GM18499 (cell line): ENCODE data around the gene UPP1.
A peak's percentile ranks its signal among the peaks of the same experiment; 100 is the strongest.

Source experiments
- ATAC-seq: cut with Tn5 transposase; IDR thresholded peaks from one replicate; pipeline ENCODE4 v1.9.1; 2021; ENCODE audit warnings: moderate number of reproducible peaks; ENCODE audit not compliant: insufficient read depth, unreplicated experiment

The UPP1 gene

DNA sequence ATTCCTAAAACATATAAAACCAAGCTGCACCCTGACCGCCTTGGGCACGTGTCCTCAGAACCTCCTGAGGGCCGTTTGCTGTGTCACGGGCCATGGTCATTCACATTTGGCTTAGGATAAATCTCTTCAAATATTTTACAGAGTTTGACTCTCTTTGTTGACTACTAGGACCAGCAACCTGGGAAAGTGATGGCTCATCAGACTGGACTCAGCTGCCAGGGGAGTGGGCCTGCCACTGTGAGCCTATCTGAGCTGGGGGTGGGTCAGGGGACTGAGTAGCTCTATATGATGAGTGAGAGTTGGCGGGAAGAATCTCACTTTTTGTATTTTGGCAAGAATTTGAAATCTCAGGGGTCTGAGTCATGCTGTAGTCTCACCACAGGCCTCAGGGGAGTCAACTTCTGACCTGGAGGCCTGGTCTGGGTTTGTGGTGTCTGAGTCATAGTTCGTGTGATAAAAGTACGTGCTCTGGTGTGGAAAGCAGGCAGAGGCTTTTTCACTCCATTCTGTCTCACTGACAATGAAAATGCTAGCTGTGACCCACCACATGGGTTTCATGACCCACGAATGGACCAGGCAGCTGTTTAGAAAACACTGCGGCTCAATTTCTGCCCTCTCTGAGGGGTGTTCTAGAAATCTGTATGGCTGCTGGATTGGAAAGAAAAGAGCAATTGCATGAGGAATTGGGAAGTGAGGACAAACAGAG lies 4.2 kb upstream of the UPP1 start:
- peak; percentile 63 for ATAC-seq

DNA sequence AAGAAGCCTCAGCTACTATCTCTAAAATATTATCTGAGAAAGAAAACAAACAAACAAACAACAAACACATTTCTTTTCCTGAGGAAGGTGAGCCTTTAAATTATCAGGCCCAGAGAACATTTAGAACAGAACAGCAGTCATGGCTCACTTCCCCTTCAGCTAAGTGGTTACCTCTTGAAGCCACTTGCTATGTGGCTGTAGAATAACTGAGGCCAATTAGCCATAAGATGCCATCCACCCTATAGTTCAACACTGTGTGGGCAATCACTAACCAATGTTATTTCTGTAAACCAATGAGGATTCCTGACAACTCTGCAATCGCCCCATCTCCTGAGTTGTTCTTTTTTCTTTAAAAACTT lies 3.7 kb upstream of the UPP1 start:
- ATAC-seq, result no peak

DNA sequence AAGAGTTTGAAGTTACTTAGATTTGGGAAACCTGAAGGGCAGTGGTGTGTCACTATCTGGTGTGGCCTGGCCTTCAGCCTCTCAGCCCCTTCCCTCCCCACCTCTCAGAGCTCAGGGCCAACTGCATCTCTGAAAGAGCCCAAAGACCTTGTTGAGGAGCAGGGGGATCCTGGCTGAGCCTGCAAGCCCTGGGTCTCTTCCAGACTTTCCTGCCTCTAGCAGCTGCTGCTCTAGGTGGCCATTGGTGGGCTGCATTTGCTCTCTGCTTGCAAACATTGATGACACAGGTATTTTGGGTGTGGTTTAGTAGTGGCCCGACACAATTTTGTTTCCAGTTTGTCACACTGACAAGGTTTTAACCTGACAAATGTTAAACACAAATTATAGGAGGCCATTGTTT lies 3.1 kb upstream of the UPP1 start:
- ATAC-seq, result no peak

DNA sequence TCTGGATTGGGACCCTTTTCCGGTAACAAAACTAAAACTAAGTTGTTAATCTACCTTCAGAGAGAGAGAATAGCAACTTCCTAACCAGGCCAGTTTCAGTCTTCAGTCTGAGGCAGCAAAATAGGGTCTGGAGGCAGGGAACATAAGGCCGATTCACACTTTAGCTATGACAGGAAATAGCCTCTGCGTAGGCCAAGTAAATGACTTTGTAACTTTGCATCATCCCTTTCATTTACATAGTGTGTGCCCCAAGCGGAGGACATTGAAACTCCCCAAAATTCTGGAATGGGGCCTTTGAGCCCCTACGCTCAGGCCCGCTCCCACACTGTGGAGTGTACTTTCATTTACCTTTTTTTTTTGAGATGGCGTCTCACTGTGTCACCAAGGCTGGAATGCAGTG lies 1.7 kb upstream of the UPP1 start:
- ATAC-seq, result peak; percentile 18

DNA sequence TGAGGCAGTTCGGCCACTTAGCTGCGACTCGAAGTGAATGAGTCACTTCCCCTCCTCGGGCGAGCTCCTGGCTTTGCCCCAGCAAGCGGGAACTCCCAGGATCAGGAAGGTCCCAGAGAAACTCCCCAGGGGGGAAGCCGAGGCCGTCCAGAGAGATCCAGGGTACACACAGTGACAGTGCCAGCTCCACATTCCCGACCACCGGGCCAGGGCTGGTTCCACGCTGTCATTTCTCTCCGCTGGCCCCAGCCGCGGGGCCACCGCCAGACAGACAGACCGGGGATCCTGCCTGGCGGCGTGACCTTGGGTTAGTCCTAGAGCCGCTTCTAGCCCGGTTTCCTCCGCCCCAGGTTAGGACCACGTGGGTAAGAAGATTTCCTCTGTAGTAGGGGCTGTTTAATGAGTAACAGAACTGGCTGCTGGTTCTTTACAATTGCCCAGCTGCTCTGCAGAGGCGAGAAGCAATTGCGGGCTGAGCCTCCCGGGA lies 463 bp upstream of the UPP1 start:
- ATAC-seq, result peak; percentile 39

DNA sequence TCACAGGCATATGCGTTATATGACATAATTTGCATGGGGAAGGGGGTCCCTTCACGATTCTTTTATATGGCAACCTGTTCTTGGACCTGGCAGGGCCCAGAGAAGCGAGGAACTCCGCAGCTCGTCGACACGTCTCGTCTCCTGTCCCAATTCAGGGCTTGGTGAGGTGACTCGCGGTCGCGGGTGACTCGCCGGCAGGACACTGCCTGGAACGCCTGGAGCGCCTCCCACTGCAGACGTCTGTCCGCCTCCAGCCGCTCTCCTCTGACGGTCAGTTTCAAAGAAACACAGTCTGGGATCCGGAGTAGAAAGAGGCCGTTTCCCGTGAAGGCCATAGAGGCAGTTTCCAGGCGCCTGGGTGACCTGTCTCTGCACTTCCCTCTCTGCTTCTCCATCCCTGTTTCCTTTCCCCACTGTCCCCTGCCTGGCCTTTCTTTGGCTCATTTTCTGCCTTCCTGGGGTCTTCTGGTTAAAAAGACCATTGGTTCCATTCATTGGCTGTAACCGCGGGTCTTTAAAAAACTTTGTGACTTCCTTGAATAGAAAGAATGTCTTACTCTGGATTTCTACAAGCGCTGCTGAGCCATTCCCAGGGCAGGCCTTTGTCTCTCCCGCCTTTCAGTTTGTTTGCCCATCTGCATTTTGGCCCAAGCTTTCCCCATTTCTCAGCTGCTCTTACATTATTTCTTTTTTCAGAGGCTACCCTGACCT lies 1.2 kb downstream of the UPP1 start:
- no peak for ATAC-seq

DNA sequence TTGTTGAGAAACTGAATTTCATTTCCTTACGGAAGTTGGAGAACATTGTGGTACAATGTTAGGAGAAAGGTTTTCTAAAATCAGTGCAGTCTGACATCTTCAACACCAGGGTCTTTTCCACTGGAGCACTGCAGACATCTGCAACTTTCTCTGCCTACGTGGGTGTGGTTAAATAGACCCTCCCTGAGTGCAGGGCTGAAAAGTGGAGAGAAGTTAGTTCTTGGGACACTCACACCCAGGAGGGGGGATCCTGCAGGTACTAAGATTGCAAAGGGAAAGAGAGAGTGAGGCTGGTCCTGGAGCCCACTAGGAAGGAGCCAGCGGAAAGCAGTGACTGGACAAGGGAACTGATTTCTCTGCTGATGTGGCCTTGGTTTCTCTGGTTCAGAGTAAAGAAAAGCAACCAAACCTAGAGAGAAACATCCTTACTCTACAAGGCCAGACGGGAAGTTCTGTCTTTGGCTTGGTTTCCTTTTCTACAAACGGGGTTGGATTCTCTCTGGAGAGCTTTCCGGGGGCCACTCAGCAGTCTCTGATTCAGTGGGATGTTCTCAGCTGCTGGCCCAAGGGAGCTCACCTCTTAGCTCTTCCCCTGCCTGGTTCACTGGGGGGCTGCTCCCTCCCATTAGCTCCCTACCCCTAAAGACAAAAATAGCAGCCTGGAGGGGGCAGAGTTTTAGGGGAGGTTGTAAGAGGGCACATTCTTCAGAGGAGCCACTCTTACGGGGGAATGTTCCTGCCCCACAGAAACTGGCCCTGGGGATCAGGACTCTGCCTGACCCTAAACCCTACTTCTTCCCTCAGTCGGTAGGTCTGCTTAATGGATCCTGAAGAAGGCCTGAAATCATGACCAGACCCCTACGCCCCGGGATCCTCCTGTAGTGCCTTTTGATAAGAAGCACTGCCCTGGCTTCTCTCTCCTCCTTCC lies 2.7 kb downstream of the UPP1 start:
- no peak for ATAC-seq

DNA sequence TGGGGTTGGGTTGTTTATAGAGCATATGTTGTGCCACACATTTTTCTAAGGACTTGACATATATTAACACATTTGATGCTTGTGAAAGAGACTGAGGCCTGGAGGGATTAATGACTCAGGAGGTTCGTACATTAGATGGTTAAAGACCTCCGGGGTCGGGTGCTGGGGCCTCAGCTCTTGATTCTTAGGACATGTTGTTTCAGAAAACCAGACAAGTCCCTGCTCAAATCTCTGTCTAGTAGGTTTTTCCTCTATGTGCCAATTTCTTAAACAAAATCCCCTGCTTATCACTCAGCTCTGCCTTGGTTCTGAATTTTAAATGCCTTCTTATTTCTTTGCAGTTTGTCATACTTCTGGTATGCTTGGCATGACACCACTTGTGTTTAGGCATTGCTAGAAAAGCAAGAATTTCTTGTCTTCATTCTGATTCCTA lies 5.8 kb downstream of the UPP1 start:
- ATAC-seq, result no peak

DNA sequence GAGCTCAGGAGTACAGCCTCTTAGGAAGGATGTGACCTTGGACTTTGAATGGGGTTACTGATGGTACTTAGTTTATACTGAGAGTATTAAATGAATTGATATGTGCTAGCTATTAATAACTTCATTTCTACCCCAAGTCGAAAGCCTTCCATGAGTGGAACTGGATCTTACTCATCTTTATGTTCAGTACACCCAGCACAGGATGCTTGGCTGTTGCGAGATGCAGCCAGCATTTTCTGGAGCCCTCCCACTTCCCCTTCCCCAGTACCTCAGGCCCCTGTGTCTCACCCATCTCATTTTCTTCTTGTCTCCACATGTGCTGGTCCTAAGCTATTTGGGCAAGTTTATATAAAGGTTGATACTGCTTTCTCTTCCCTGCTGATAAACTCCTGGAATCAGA lies 7.2 kb downstream of the UPP1 start:
- ATAC-seq, result no peak

DNA sequence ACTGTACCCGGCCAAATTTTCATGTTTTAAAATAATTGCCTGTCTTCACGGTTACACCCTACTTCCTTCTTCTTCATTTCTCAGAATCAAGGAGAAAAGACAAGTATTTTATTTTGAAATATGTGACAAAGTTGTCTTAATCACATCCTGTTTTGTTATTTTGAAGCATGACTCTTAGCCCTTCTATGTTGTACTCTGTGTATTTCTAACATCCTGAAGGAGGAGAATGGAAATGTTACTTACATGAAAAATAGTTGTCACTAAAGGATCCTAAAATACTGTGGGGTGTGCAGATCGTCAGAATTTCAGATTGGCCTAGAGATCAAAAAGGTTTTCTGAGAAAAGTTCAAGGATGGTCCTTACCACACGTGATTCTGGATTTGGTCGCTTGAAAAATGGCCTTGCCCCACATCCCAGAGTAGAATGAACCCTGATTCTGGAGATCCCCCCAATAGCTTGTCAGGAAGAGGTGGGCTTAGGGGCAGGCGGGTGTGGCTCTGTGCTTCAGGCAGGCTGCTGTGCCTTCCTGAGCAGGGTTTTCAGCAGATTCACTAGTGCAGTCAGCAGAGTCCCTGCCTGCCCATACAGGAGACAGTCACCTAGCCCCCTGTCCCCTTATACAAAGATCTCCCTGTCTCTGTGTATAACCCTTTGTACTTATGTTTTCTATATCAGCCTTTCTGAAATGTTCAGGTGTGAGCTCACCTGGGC lies 8.6 kb downstream of the UPP1 start:
- ATAC-seq, result no peak

DNA sequence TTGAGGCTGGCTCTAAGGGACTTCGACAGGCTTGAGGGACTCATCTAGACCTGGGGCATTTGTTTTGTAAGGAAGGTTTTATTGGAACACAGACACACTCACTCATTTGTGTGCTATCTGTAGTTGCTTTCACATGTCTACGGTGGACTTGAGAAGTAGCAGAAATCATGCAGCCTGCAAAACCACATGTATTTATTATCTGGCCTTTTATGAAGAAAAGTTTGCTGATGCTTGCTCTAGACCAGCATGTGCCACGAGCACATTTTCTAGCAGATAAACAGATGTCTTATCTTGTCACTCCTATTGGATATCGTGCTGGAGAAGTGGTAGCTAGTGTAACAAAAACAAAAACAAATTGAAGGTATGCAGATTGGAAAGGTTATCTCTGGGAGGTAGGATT lies 9.8 kb downstream of the UPP1 start:
- no peak for ATAC-seq

DNA sequence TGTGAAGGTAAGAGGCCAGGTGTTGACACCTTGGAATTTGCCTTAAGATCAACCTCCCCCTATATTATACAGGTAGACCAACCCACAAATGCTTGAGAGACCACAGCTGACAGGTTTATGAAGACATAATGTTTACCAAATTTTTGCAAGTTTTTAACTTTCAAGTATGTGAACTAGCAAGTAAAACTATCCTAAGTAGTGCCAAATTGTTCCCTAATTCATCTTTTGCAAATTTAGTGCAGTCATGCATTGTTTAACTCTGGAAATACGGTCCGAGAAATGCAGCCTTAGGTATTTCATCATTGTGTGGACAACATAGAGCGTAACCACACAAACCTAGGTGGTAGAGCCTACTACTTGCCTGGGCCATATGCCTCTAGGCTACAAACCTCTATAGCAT lies 10.7 kb downstream of the UPP1 start:
- no peak for ATAC-seq

DNA sequence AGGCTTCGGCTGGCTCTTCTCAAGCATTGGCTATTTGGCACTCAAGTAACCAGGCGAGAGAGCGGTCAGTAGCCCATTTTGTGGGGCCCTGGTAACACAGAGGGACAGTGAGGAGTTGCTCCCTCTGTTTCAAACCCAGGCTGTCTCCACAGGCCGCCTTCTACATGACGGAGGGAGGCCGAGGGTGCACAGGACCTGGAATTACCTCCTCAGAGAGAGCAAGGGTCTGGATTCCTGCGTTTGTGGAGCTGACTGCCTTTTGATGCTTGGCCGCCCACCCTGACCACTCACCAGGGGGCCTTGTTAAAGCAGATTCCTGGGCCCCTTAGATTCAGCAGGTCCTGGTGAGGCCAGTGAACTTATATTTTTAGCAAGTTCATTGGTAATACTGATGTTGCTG lies 12.3 kb downstream of the UPP1 start:
- no peak for ATAC-seq

DNA sequence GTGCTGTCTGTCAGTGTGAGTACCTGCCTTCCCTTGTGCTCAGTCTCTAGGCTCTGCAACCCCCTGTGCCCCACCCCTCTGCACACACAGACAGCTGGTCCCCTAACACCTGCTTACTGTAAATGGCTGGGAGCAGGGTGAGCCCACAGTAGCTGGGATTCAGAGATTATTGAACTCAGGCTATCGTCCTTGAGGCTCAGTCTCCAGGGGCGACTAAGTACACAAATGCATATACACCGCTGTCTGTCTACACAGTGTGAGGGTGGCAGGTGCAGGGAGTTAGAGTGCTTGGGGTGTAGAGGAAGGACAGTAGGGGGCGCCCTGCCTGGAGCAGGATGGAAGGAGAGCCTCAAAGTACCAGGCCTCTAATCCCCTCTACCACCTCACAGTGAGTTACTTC lies 12.9 kb downstream of the UPP1 start:
- no peak for ATAC-seq

DNA sequence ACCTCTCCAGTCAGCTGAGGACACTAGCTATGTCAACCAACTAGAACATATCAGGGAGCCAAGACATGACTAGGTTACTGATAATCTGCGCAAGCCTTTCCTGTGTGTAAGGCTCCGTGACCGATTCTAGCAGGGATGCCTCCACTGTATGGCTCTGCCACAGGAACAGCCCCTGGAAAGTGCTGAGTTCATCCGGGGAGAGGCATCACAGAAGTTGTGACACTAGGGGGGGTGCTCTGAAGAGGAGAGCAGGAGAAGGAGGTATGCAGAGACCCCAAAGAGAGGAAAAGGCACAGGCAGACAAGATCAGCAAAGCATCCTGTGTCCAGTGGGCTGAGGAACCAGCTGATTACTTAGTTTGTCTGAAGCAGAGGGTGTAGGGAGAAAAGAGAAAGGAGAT lies 13.5 kb downstream of the UPP1 start:
- ATAC-seq, result no peak

DNA sequence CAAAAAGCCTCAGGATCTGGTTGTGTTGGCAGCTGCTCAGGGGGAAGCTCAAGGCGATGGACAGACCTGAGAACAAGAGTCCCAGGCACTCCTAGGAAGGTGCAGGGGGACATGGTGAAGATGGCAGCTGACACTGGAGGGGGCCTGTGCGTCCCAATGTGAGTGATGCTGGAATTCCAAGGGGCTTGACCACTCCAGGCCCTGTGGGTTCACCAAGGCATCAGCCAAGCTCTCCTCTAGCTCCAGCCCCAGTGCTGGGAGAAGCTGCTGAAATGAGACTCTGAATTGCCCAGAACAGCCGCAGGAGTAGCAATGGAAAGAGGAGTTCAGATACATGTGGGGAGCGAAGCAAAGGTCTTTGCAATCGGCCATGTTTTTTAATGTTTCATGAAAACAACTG lies 16.0 kb downstream of the UPP1 start:
- no peak for ATAC-seq

DNA sequence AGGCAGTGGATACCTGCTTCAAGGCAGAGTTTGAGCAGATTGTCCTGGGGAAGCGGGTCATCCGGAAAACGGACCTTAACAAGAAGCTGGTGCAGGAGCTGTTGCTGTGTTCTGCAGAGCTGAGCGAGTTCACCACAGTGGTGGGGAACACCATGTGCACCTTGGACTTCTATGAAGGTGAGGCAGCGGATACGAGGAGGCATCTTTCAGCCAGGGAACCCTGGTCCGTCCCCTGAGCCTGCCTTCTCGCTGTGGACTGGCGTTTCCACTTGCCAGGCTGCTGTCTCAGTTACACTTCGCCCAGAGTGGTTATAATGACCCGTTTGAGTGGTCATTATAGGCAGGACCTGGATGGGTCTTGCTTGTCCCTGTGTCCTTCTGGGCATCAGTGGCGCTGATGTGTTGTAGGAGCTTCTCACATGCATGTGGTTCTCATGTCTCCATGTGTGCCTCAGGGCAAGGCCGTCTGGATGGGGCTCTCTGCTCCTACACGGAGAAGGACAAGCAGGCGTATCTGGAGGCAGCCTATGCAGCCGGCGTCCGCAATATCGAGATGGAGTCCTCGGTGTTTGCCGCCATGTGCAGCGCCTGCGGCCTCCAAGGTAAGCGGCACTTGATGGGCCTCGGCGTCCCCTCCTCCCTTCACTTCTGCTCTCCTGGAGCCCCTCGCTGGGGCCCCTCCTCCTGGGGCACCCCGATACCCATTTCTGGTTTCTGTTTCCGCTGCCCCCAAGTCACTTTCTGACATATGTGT lies 18.0 kb downstream of the UPP1 start:
- no peak for ATAC-seq

DNA sequence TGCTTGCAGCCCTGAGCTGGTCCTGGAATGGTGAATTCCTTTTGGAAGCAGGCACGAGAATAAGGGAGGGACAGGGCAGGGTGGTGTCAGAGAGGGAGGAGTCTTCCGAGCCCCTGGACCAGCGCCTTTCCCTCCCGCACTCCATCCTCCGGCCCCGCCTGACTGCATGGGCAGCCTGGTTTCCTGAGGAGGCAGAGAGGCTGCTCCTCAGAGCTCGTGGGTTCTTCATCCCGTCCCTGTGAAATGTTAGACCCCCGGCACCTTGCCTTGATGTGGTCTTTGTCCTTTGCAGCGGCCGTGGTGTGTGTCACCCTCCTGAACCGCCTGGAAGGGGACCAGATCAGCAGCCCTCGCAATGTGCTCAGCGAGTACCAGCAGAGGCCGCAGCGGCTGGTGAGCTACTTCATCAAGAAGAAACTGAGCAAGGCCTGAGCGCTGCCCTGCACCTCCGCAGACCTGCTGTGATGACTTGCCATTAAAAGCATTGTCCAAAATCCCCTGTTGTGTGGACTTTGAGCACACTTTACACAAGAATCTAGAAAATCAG lies 18.9 kb downstream of the UPP1 start:
- ATAC-seq, result no peak
